22Rv1 (cell line): Measurements from ENCODE around the gene TNFSF18.

ENCODE experiments used
- H3K27ac ChIP-seq: fragments of 450-650 bp; 2 replicates; pipeline ENCODE4 v1.5.1; 2017
- ZFX ChIP-seq: fragments of 450-650 bp; IDR thresholded peaks from 2 replicates; pipeline ENCODE4 v1.6.1; 2017; ENCODE audit warnings: antibody characterized with exemption, borderline replicate concordance
- TF ChIP-seq, protein P1 (sequence below): fragments of 450-650 bp; IDR thresholded peaks from 2 replicates; pipeline ENCODE4 v1.5.1; 2017; ENCODE audit warnings: mild to moderate bottlenecking

TNFSF18 gene

GRCh38 chr1:173042806-173043205 lies 7.9 kb downstream of the TNFSF18 start:
- no peak overlapping the region for H3K27ac ChIP-seq
- TF ChIP-seq ZFX = no peak
- TF ChIP-seq, protein P1, sequence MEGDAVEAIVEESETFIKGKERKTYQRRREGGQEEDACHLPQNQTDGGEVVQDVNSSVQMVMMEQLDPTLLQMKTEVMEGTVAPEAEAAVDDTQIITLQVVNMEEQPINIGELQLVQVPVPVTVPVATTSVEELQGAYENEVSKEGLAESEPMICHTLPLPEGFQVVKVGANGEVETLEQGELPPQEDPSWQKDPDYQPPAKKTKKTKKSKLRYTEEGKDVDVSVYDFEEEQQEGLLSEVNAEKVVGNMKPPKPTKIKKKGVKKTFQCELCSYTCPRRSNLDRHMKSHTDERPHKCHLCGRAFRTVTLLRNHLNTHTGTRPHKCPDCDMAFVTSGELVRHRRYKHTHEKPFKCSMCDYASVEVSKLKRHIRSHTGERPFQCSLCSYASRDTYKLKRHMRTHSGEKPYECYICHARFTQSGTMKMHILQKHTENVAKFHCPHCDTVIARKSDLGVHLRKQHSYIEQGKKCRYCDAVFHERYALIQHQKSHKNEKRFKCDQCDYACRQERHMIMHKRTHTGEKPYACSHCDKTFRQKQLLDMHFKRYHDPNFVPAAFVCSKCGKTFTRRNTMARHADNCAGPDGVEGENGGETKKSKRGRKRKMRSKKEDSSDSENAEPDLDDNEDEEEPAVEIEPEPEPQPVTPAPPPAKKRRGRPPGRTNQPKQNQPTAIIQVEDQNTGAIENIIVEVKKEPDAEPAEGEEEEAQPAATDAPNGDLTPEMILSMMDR = no peak

DNA sequence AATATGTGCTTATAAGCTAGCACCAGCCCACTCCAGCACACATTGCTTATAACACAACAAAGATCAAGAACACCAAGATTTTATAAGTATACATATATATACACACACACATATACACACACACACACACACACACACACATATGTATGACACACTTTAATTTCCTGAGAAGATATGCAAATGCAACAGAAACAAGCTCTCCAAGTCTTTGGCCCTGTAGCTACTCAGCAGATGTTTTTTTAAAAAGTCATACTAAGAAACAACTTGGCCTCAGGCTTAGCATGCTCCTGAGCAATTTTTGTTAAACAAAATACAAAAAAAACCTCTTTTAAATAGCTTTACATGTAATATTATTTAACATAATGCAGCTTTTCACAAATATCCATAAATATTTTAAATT lies 11.1 kb downstream of the TNFSF18 start:
- TF ChIP-seq ZFX = no peak
- TF ChIP-seq, protein P1 = no peak
- no peak overlapping the region for H3K27ac ChIP-seq

DNA sequence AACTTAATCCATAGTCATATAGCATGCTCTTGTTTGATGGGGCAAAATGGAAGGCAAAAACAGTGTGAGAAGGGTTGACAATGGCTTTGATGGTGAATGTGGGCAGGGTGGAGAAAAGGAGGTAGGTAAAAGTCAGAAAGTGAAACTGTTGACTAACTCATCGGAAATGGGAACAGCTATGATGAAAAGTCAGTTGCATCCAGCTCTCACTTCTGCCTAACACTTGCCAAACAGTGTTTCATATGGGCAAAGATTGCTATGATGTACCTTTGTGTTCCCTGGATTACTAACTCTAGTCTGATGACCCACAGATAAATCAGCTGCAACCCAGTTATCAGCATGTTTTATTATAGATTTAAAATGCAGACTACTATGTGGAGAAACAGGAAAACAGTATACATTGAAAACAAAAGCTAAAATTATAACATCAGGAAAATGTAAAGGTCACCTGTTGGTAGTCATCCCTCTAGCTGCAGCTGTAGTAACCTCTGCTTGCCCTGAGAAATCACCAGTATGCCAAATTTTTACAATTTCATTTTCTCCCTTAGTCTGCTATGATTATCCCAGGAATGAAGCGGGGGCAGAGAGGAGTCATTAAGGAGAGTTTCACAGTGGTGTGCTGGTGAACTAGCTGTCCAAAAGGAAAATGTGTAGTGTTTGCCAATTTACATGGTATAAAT lies 11.7 kb downstream of the TNFSF18 start:
- TF ChIP-seq, protein P1 = no peak
- TF ChIP-seq ZFX = no peak
- no peak overlapping the region for H3K27ac ChIP-seq

DNA sequence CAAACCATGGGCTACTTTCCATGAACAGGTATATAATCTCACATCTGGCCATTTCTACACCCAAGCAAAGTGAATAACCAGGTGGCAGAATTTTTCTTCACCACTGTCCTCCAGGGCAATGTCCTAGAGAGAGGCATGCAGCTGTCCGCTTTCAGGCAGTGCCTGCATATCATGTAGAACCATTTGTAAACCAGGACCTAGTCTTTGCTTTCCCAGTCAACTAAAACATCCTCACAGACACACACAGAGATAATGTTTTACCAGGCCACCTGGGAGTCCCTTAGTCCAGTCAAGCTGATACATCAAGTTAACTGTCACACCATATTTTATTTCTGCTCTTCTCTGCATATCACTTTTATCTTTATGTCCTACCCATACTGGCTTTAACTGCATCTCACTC lies 26.2 kb downstream of the TNFSF18 start:
- no peak overlapping the region for H3K27ac ChIP-seq
- TF ChIP-seq ZFX = no peak

- no peak for TF ChIP-seq ZFX
- TF ChIP-seq, protein P1 = no peak
These were observed 27.4 kb downstream of the TNFSF18 start for GRCh38 chr1:173023343-173023742.

GRCh38 chr1:173020138-173020750 lies 30.5 kb downstream of the TNFSF18 start:
- no peak overlapping the region for H3K27ac ChIP-seq
- TF ChIP-seq, protein P1 = no peak
- TF ChIP-seq ZFX = no peak

More at GRCh38 chr1:173023343-173023742, 27.4 kb downstream of the TNFSF18 start:
- no peak overlapping the region for H3K27ac ChIP-seq

DNA sequence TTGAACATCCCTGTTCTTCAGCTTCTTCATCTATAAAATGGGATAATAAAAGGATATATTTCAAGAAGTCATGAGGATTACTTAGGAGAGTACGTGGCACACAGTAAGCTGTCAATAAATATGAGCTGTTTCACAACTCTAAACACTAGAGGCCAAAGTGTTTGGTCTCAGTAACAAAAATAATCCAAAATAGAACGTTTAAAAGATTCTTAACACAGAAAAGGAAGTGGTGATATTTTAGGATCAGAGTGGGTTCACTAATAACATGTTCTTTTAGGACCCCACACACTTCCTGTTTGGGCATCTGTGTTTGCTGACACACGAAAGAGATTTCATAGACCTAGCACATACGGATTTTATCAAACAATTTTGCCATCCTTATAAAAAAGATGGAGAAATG lies 32.9 kb downstream of the TNFSF18 start:
- no peak for TF ChIP-seq ZFX
- TF ChIP-seq, protein P1 = no peak
- H3K27ac ChIP-seq = no peak overlapping the region

DNA sequence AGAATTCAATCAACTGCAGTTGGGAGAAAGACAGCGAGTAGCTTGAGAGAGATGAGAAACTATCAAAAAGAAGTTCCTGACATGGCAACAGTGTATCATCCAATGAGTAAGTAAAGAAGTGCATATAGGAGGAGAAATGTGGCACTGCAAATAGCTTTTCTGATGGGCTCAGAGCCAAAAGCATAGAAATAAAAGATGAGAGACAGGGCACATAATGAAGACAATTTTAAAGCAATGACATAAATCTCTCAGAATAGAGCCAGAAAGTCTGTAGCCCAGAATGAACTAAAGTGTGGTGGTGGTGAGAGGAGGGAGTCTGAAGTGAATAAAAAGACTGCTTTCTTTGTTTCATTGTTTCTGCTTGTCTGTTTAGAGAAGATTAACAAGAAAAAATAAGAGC lies 34.3 kb downstream of the TNFSF18 start:
- TF ChIP-seq, protein P1 = no peak
- no peak for TF ChIP-seq ZFX
- H3K27ac ChIP-seq = no peak overlapping the region
